Retina (tissue), 1 donor: ENCODE data around the gene EDA.
"Not testable (repeated sequence)": the region's sequence is repeated elsewhere in the genome, so short reads cannot be mapped to it uniquely, and the experiment has no call there.

ENCODE experiments used
- DNase-seq: peaks from one replicate; pipeline ENCODE4 v3.0.0-alpha.2; 2016

EDA gene

DNA sequence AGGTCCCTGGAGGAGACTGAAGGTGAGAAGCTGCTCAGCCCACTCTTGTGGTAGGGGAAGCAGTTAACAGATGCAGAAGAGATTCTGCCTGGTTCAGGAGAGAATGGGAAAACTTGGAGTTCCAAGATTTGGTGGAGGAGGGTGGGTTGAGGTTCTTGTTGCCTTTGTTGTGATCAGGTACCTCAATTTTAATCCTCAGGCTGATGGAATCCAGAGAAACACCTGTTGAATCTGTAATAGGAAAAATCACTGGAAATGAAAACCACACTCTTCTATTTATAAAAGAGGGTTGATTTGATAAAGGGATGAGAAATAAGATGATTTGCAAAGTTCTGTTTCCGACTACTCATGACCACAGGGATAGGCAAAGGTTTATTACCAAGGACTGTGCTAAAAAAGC, 132.1 kb downstream of the EDA start:
- DNase-seq, result no peak

DNA sequence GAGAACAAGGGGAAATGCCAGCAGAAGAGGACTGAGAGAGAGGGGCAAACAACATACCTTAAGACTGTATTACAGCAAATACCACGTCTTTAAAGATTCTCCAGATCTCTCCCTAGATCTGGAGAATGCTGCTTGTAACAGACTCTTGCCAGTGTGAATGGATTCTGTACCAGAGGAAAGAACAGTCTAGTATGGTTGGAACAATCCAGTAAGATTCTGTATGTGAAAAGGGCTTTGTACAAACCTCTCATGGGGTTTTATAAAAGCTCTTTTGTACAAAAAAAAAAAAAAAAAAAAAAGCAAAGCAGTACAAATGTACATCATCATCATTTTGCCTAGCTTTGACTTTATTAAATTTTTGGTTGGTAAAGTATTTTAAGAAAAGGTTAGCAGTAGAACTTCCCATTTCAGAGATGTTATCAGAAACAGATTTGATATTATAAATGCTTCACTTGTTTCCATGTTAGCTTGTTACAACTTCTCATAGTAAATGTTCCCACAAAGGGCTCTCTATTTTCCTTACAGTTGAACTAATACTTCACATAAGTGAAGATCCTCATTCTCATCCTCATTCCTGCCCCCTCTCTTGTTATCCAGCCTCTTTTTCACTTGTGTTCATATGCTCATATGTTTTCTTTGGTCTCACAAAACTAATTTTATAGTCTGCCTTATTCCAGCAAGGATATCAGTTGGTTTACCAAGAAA, 144.2 kb downstream of the EDA start:
- no peak for DNase-seq

DNA sequence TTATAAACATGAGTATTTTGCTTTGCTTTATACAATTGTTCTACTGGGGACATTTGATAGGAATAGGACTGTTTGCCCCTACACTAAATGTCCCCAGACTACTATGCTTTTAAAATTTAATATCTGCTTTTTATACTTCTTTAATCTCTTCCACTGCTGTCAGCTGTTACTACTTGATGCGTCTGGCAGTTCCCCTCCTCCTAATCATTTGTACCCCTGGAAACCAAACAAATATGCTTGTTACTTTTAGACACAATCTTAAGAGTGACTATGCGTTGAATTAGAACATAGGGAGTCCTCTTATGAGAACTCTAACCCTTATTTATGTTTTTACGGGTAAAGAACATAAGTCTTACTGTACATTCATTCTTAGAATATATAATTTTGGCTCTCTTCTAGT, 145.7 kb downstream of the EDA start:
- DNase-seq, result no peak

DNA sequence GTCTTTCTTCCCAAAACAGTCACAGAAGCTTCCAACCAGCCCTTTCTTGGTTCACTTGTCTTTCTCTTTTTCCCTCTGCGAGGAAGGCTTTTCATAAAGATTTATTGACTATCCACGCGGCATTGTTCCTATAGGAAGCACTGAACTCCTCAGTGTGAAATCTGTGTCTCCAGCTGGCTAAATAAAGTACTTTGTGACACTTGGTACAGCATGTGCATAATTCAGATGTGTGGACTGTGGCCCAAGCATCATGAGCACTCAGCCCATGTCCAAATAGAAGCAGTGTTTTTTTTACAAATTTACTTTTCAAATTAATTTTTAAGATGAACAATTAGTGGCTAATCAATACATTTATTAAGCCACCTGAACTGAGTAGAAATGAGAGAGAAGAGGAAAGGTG, 146.4 kb downstream of the EDA start:
- DNase-seq, result no peak

DNA sequence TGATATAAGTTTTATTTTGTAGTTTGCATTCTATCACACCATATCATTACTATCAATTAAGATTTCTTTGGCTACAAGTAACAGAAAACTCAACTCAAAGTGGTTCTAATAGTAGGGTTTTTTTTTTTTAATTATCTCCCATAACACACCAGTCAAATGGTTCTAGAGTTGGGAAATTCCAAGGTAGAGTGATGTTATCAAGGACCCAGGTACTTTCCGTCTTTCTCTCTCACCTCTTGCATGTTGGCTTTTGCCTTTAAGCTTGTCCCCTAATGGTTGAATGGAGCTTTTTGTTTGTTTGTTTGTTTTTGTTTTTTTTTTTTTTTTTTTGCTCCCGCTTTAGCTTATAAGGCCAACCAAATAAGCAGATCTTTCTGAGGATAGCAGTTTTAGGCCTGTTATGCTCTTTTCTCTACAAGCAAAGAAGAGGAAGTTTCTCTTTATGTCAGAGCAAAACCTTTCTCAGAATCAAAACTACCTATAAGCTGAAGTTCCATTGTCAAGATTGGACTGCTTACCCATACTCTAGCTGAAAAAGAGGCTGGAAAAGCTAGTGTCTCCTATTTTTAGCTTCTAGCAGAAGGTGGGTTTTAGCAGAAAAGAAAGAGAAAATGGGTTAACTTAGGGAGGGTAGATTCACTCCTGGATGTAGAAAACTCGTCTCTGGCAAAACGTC, 177.5 kb downstream of the EDA start:
- no peak for DNase-seq

DNA sequence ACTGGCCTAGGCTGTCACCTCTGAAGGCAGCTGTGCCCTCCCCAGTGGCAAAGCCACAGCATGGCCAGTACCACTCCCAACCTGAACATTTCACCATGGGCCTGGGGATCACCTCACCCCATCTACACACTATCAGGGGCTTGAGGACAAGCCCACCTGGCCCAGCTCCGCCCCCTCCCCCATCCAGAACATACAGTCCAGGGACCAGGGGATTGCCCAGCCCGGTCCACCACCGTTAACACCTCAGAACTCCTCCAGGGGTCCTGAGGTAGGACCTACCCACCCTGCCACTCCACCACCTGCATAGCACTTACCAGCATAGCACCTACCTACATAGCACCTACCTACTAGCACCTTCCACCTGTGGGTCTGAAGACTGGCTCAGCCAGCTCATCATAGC, 179.8 kb downstream of the EDA start:
- DNase-seq, result no peak

DNA sequence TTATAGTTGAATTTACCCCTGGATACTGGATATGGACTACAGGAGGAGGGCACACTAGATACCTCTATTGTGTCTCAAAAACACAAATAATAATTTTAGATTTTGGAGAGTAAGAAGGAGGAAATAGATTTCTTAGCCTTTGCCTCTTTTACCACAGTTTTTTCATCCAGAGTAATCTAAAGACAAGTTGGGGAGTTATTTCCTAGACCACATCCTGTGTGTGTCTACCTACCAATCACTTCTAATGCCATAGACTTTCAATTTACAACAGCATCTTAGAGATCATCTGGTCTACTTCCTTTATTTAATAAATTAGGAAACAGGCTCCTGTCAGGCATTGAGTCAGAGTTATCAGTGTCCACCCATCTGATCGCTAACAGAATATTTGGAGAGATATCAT, 191.5 kb downstream of the EDA start:
- no peak for DNase-seq

DNA sequence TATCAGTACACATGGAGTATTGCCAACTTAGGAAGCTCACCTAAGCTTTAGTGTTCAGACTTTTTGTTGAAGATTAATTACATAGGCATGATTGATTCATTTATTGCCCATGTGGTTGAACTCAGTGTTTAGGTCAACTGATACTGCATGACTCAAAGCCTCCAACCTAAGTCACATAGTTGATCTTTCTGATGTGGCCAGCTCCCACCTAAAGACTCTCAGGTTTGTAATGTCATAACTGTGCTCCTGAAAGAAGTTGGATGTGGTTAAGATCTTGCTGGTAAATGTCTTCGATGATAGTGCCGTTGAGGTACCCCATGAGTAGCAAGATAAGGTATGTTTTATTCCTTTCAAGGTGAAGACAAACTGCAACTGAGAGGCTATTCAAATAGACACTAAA, 192.5 kb downstream of the EDA start:
- DNase-seq, result no peak

DNA sequence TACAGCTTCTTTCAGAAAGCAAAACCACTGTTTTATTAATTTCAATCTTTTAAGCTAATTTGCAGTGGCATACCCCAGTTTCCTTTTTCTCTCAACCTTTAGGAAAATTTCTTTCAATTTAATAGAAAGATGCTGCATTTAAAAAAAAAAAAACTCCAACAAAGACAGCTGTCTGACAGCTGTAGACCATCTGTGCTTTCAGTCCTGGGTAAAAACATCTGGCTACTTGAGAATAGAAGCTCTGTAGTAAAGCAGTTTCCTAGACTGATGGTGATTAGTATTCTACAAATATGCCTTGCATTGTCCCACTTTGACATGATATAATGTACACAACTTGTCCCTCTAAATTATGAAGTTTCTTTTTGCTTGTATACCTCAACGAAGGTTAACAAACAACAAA, 197.8 kb downstream of the EDA start:
- no peak for DNase-seq

DNA sequence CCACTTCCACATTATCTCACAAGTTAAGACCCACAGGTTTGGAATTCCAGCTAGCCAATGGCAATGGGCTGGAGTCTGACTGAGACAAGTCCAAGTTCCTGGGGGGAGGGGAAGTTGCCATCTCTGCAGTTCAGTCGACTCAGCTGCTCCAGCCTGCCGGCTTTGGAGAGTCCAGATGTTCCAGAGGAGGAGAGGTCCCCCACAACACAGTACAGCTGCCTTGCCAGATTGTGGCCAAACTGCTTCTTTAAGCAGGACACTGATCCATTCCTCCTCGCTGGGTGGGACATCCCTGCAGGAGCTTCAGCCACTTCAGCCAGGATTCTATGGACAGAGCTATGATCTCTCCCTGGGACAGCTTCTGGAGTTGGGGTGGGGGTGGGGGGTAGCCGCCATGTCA, 199.2 kb downstream of the EDA start:
- no peak for DNase-seq

DNA sequence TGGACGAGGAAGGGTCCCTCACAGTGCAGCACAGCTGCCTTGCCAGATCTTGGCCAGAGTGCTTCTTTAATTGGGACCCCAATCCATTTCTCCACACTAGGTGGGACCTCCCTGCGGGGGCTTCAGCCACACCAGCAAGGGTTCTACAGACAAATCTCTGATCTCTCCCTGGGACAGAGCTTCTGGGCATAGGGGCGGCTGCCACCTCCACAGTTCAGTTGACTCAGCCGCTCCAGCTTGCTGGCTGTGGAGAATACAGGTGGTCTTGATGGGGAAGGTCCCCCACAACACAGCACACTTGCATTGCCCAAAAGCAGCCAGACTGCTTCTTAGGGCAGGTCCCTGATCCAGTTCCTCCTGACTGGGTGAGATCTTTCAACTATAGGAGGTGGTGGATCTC, 199.6 kb downstream of the EDA start:
- DNase-seq, result no peak

DNA sequence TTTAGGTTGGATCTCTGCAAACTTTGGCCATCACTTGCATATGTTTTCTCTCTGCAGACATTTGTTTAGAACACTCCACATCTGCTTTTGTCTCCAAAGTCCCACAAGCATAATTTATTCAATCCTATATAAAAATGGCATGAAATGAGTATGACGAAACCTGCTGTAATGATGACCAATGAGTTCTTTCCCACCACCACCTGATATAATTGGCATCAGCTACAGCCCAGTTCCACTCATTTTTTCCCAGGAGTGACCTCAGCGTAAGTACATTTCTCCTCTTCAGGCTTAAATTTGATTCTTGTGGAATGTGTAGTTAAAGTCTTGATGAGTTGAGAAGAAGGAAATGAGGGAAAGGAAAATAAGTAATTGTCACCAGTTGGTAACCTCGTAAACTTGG, 228.7 kb downstream of the EDA start:
- no peak for DNase-seq

DNA sequence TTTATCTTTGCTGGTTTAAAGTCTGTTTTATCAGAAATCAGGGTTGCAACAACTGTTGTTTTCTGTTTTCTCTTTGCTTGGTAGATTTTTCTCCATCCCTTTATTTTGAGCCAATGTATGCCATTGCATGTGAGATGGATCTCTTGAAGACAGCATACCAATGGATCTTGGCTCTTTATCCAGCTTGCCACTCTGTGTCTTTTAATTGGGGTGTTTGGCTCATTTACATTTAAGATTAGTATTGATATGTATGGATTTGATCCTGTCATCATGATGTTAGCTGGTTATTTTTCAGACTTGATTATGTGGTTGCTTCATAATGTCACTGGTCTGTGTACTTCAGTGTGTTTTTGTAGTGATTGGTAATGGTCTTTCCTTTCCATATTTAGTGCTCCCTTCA, 244.1 kb downstream of the EDA start:
- DNase-seq, result not testable (repeated sequence)

DNA sequence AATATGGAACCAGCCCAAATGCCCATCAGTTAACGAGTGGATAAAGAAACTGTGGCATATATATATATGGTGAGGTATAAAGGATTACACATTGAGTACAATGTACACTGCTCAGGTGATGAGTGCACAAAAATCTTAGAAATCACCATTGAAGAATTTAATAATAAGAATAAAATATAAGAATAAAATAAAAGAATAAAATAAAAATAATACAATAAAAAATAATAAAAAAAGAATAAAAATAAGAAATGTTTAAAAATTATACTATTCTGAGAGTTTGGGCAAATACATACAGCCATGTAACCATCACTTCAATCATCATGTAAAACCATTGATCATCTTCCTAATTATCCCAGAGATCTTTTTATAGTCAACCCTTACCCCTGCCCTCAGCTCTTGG, 260.3 kb downstream of the EDA start:
- no peak for DNase-seq

DNA sequence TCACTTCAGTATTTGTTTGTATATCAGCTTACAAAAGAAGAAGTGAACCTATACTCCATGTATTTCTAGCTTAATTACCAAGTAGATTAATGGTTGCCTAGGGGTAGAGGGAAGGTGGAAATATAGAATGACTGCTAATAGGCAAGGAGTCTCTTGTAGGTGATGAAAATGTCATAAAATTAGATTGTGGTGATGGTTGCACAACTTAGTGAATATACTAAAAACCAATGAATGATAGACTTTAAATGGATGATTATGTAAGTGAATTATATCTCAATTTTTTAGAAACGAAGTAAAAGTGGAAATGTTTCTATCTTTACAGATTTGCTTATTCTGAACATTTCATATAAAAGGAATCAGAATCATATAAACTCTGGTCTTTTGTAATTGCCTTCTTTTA, 268.3 kb downstream of the EDA start:
- DNase-seq, result no peak

DNA sequence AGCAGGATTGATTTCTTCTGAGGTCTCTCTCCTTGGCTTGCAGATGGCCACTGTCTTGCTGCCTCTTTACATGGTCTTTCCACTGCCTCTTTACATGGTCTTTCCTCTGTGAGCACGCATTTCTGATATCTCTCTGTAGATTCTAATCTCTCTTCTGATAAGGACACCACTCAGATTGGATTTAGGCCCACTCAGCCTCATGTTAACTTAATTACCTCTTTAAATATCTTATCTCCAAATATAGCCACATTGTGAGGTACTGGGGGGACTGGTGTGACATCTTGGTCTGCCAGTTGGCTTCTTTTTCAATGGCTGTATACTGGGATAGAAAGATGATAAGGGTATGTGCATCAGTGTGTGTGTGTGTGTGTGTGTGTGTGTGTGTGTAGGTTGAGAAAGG, 280.1 kb downstream of the EDA start:
- no peak for DNase-seq

DNA sequence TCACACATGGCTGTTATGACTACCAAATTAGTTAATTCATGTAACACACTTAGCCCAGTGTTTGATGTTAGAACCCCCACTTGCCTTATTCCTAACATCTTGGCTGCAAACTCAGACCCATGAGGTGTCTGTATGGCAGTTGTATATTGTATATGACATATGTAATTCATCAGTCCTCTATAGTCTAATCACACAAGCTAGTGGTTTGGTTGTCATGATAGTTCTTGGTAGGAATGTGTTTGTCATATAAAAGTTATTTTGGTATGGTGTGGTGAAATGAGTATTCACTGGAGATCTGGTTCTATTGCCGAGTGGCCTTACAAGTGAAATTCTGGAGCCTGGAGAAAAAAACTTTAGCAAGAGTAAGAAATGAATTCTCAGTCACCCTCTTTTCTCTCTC, 284.6 kb downstream of the EDA start:
- DNase-seq, result no peak

DNA sequence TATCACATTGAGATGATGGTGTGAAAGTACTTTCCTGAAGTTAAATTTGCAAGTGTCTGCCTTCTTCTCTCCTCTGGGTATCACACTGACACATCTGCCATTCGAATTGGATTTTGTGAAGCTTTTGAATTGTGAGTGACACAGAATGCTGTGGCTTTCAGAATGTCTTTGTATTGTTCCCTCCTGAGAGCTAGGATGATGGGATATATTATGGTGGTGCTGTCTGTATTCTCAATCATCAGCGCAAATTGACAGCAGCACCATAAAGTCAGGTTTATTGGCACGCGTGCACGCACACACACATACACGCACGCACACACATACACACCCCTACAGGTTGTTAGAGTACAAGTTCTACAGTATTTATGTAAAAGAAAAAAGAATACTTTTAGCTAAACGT, 290.5 kb downstream of the EDA start:
- no peak for DNase-seq

DNA sequence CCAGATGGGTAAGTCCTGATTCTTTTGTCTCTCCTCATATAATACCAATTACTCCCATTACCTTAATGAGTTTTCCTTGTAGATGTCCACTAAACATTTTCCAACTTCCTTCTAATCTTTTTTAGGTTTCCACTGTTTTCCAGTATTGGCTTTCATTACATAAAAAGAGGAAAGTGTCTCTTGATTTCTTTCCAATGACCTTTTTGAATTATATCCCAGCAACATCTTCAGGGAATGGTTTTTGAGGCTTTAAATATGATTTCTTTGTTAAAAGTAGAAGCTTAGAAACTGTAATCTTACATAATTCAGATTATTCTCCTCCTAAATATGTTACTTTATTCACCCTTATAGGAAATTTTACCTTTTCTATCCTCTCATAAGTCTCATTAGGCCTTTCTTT, 298.9 kb downstream of the EDA start:
- no peak for DNase-seq

DNA sequence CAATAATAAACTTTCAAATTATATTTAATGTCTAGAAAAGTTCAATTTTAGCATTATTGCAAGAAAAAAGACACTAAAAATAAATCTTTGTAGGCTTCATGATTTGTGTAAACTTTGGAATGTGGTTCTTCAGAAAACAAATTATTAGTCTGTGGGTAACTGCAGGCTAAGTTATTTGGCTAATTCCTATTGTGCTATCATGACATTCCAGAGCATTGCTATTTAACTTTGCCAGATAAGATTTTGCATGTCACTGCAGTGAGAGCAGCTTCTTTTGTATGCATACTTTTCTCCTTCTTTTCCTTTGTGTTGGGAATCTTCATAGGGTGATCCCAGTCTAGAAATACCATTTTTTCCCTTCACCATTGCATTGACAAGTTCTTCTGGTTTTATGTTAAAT, 303.8 kb downstream of the EDA start:
- DNase-seq, result no peak

DNA sequence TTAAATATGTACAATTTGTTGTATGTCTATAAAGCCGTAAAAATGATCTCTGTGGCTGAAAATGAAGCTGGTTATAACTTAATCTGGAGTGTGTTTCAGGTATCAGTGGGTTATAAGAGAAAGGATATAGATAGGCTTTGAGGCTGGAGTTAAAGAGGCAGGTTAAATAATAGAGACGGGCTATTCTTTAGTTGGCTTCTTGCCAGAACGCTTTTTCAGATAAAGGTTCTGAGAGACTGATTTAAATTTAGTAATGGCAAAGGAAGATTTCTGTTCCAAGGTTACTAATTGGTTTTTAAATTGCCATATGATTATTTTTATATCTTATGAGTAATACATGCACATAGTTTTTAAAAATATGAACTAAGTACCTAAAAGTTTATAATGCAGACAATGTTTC, 316.4 kb downstream of the EDA start:
- no peak for DNase-seq

DNA sequence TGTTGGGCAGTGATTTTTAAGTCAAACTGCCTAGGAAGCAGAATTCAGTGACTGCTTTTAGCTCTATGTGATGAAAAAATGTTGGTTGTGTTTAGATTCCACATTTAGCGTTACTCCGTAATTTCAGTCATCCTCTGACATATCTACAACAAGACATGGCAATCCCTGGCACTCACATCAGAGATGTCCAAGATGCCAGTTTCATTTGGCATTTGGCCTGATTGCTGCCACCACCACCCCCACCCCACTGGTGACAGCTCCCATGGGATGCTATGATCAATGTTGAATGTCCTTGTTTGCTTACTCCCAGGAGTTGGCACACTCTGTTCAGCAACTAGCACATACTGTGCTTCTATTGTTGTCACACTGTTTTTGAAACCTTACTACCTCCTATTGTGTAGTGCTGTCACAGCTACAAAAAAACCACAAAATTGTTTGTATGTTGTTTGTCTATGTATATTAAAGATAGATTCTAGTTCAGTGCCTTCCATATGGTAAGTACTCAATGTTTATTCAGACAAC, 332.4 kb downstream of the EDA start:
- no peak for DNase-seq

DNA sequence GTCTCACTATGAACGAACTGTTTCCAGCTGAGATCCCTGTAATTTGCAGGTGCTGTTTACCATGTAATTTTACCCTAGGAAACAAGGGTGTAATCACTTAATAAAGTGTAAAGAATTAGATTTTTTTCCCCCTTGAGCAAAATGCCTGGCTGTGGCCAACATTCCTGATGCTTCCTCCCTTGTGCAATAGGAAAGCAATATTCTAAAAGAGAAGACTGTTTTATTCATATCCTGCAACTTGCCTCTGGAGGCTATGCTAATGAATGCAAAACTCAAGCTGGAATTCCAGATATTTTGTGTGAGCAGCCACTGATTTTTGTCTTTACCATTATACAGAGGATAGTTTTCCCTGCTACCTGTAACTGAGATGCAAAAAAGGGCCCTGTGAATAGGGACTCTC, 335.8 kb downstream of the EDA start:
- no peak for DNase-seq

DNA sequence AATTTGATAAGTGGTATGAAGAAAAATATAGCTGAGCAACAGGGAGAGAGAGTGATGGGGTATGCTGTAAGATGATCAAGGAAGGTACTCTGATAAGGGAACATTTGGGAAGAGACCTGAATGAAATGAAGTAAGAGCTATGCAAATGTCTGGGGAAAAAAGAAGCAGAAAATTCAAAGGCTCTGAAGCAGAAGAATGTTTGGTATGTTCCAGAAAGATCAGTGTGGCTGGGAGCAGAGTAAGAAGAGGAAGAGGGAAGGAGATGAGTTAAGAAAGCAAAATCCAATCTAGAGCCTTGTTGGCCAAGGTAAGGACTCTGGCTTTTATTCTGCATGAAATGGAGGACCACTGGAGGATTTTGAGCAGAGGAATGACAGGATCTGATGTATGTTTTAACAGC, 343.8 kb downstream of the EDA start:
- no peak for DNase-seq
